ENCODE measurements around the gene NACAD.

Gene NACAD

DNA sequence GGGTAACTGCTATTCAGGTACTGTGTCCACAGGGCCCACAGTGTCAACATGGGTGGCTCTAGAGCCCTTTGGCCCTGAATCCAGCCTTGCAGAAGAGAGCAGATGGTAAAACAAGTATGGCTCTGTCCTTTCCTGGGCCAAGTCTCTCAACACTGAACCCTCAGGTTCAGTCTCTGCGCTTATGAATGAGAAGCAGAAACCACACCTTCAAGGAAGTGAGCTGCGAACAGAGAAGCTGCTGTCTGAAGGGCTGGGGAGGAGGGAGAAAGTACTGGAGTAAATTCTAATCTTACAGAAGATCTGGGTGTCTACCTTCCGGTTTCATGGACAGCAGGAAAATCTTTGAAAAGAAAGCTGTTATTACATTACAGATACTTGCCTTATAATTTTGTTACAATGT is 18.6 kb upstream of the NACAD start:
- TF ChIP-seq, protein P1, sequence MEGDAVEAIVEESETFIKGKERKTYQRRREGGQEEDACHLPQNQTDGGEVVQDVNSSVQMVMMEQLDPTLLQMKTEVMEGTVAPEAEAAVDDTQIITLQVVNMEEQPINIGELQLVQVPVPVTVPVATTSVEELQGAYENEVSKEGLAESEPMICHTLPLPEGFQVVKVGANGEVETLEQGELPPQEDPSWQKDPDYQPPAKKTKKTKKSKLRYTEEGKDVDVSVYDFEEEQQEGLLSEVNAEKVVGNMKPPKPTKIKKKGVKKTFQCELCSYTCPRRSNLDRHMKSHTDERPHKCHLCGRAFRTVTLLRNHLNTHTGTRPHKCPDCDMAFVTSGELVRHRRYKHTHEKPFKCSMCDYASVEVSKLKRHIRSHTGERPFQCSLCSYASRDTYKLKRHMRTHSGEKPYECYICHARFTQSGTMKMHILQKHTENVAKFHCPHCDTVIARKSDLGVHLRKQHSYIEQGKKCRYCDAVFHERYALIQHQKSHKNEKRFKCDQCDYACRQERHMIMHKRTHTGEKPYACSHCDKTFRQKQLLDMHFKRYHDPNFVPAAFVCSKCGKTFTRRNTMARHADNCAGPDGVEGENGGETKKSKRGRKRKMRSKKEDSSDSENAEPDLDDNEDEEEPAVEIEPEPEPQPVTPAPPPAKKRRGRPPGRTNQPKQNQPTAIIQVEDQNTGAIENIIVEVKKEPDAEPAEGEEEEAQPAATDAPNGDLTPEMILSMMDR (IDR thresholded peaks at IDR 0.05; ENCODE audit: insufficient read depth, low read depth, low read length, missing control alignments), result no peak
- no peak overlapping the region for H3K4me3 ChIP-seq (ENCODE audit: low read depth, low read length)
- DNase-seq (ENCODE audit: low read depth), result no peak

DNA sequence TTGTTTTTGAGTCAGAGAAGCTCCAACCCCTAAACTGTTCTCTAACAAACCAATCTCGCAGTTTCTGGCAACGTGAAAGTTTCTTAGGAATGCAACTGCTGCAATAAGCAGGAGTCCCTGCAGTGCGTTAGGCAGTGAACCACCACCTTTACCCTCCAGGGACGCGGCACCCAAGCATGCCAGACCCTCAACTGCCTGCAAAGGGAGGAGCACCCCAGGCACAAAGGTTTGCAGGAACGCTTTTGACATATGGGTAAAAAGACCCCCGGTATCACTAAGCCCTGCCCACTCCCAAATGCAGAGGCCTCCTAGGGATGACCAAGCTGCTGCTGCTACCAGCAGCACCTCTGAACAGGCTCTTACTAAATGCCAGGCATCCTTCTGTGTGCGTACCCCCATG is 18.1 kb upstream of the NACAD start:
- H3K4me3 ChIP-seq (ENCODE audit: low read depth, low read length), result no peak overlapping the region
- TF ChIP-seq, protein P1 (IDR thresholded peaks at IDR 0.05; ENCODE audit: insufficient read depth, low read depth, low read length, missing control alignments), result no peak
- no peak for DNase-seq (ENCODE audit: low read depth)

DNA sequence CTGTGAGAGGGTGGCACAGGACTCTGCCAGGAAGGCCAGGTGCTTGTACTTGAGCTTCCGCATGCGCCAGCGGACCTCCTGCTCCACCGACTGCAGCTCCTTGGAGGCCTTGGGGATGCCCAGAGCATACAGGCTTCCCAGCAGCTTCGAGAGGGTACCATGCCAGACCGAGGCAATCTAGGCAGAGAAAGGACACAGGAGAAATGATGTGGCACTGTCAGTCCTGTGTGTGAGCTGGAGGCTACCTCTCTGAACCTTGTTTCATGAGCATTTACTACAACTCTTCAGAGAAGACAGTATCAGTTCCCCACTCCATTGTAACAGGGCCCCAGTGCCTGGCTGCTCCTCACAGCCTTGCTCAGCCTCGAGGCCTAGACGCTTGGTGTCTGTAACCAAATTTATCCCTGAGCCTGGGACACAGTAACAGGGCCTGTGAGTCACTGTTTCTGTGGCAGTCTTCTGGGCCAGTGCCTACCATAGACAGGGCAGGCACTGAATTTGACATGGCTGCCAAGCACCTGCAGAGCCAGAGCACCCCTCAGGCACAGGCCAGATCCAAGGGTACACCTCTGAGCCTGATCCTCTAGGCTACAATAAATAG is 16.9 kb upstream of the NACAD start:
- TF ChIP-seq, protein P1 (IDR thresholded peaks at IDR 0.05; ENCODE audit: insufficient read depth, low read depth, low read length, missing control alignments), result no peak
- DNase-seq (ENCODE audit: low read depth), result no peak
- no peak overlapping the region for H3K4me3 ChIP-seq (ENCODE audit: low read depth, low read length)

DNA sequence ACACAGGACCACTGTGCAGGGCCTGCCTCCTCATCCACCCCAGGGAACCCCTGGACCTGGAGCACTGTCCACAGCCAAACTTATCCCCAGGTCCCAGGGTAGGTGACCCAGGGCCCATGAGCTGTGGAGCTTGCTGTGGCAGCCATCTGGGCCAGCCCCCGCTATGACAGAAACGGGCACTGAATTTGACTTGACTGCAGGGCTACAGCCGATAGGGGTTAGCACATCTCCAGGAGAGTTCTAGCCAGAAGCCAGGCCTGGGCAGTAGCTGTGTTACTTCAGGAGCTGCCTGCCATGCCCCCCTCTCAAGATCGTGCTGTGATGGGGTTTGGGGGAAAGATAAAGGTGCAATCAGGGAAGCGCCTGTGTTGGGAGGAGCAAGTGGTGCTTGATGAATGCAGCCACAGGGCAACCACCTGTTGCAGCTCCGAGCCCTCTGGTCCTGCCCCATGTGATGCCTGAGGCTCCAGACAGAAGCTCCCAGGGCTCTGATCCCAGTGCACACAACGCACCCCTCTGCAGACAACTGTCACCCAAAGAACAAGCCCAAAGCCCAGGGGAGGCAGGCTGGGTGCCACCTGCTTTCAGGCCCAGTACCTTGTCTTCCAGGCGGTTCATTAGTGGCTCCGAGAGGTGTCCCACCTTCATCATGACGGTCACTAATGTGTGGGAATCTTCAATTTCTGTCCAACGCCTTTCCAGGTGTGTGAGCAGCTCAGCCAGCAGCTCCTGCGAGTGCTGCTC is 16.2 kb upstream of the NACAD start:
- H3K4me3 ChIP-seq (ENCODE audit: low read depth, low read length), result no peak overlapping the region

DNA sequence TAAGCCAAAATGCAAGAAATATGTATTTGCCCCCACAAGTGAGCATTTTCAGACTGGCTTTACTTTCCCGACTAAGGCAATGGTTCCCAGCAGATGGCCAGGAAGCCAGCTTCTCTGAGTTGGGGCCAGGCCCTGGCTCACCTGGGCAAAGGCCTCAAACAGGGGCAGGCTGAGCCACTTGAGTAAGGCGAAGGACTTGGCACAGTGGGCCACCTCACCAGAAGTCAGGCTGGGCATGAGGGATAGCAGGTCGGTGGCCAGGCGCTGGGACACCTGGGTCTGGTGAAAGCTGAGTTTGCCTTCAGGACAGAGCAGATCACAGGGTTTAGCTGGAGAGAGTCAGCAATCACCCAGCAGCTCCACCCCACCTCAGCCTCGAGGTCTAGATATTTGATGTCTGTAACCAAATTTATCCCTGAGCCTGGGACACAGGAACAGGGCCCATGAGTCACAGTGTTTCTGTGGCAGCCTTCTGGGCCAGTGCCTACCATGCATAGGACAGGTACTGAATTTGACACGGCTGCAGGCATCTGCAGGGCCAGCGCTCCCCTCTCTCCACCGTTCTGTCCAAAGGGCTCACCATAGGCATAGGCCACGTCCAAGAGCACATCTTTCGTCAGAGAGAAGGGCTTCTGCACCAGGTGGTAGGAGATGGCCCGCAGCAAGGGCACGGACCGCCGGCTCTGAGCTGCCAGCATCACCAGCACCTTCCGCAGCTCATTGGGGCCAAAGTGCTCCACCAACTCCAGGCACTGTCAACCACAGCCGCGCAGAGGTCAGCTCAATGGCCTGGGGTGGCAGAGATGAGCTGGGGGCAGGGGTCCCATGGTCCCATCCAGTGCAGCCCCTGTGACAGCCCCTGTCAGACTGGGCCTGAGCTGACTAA is 15.4 kb upstream of the NACAD start:
- no peak for DNase-seq (ENCODE audit: low read depth)
- TF ChIP-seq, protein P1 (IDR thresholded peaks at IDR 0.05; ENCODE audit: insufficient read depth, low read depth, low read length, missing control alignments), result no peak
- no peak overlapping the region for H3K4me3 ChIP-seq (ENCODE audit: low read depth, low read length)

More for the DNA sequence above, 16.2 kb upstream of the NACAD start:
- DNase-seq (ENCODE audit: low read depth), result no peak
- TF ChIP-seq, protein P1 (IDR thresholded peaks at IDR 0.05; ENCODE audit: insufficient read depth, low read depth, low read length, missing control alignments), result no peak

DNA sequence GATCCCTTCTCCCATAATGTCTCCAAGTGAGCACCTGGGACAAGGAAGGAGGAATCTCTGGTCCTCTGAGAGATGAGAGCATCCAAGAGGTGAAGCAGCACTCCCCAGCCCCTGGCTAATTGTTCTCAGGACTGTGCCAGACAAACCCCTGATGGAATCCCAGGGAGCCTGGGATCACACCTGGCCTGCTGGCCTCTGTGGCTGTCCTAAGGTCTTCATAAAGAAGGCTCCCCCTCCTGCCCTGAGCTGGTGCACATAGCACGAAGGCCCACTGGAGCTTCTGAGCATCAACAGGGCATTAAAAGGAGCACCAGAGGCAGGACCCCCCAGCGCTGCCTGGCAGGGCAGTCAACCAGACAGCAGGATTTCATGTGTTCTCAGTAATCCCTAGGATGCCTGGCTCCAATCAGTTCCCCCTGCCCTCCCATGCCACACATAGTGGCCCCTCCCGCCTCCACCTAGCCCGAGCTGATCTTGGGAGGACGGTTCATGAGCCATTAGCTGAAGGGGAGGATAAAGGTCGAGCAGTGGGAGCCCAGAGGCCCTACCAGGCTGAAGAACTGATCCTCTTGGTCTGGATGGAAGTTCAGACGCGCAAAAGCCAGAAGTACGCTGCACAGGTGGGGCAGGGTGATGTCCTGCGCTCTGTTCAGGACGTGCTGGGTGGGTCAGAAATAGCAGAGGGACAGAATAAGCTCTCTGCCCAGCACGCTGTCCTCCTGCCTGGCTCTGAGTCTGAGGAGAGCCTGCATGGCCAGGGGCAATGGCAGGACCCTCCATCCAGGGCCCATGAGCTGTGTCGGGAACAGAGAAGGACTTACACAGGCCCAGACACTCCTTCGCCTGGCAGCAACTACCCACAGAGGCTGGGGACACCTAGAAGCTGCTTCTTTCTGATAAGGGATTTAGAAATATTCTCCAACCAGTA is 14.3 kb upstream of the NACAD start:
- no peak for DNase-seq (ENCODE audit: low read depth)
- TF ChIP-seq, protein P1 (IDR thresholded peaks at IDR 0.05; ENCODE audit: insufficient read depth, low read depth, low read length, missing control alignments), result no peak
- no peak overlapping the region for H3K4me3 ChIP-seq (ENCODE audit: low read depth, low read length)
